Measurements from ENCODE around the gene WDR7. TPM values are rescaled to one million over a fixed set of nuclear protein-coding genes. Genes with fewer than 3 reads are reported as not detected.
A peak's percentile ranks its signal among the peaks of the same experiment; 100 is the strongest.
"Not testable (repeated sequence)": the region's sequence is repeated elsewhere in the genome, so short reads cannot be mapped to it uniquely, and the experiment has no call there.

The WDR7 gene
- total and polyA plus RNA-seq, 4 donors: 3.7 to 42.7 (median 19.0) TPM

GRCh38 chr18:56649996-56650395 is 1.2 kb upstream of the WDR7 start:
- Histone ChIP-seq H3K4me1 (ENCODE audit: control insufficient read depth in 5 of 5, insufficient read depth in 5 of 5, low read length in 5 of 5) (peaks cover 0 to 9% (median 3%) of the 10 kb centered on the region in 5 donors), H3K9ac (ENCODE audit: insufficient read depth in 1 of 2, low read length in 2 of 2) (no peak overlapping the region), H3K27ac (ENCODE audit: low read depth in 1 of 2, low read length in 1 of 2) (no peak overlapping the region), H3K9me3 (ENCODE audit: control insufficient read depth in 4 of 4, insufficient read depth in 3 of 4, low read length in 3 of 4) (no peaks in the 10 kb centered on the region), H3K27me3 (ENCODE audit: control insufficient read depth in 3 of 3, insufficient read depth in 3 of 3, low read length in 2 of 3) (no peaks in the 10 kb centered on the region), H3K4me3 (no peak overlapping the region), H3K36me3 (ENCODE audit: control insufficient read depth in 4 of 4, insufficient read depth in 4 of 4, low read length in 4 of 4) (peaks cover 0 to 2% (median 0%) of the 10 kb centered on the region in 4 donors)
- ATAC-seq (ENCODE audit: insufficient read depth, low FRiP score): no peak
- DNase-seq: no peak
- 93 to 98% methylated on average over 1 of the region's 1 CpG for WGBS, 2 donors
- no peak for TF ChIP-seq CTCF (IDR thresholded peaks at IDR 0.05; ENCODE audit: control extremely low read depth, extremely low read depth)

- 9 to 11% methylated on average over 5 of the region's 5 CpGs for WGBS, 2 donors
- DNase-seq (no peak), ATAC-seq (ENCODE audit: insufficient read depth, low FRiP score) (no peak)
- peak overlapping the region; percentile 37 to 80 for H3K9ac ChIP-seq (ENCODE audit: insufficient read depth in 1 of 2, low read length in 2 of 2)
- H3K36me3 ChIP-seq (ENCODE audit: control insufficient read depth in 4 of 4, insufficient read depth in 4 of 4, low read length in 4 of 4): peaks cover 0 to 2% (median 0%) of the 10 kb centered on the region in 4 donors
- H3K27me3 ChIP-seq (ENCODE audit: control insufficient read depth in 3 of 3, insufficient read depth in 3 of 3, low read length in 2 of 3): no peaks in the 10 kb centered on the region
- H3K4me3 ChIP-seq: peak overlapping the region; percentile 86
- TF ChIP-seq CTCF (IDR thresholded peaks at IDR 0.05; ENCODE audit: control extremely low read depth, extremely low read depth): no peak
- H3K4me1 ChIP-seq (ENCODE audit: control insufficient read depth in 5 of 5, insufficient read depth in 5 of 5, low read length in 5 of 5): peaks cover 0 to 9% (median 3%) of the 10 kb centered on the region in 5 donors
- H3K9me3 ChIP-seq (ENCODE audit: control insufficient read depth in 4 of 4, insufficient read depth in 3 of 4, low read length in 3 of 4): no peaks in the 10 kb centered on the region
- H3K27ac ChIP-seq (ENCODE audit: low read depth in 1 of 2, low read length in 1 of 2): peak overlapping the region; percentile 85 to 93
Observed at GRCh38 chr18:56651771-56652092, 573 bp downstream of the WDR7 start.

- Histone ChIP-seq H3K27ac (ENCODE audit: low read depth in 1 of 2, low read length in 1 of 2) (no peak overlapping the region), H3K9me3 (ENCODE audit: control insufficient read depth in 4 of 4, insufficient read depth in 3 of 4, low read length in 3 of 4) (no peaks in the 10 kb centered on the region), H3K27me3 (ENCODE audit: control insufficient read depth in 3 of 3, insufficient read depth in 3 of 3, low read length in 2 of 3) (no peaks in the 10 kb centered on the region), H3K4me1 (ENCODE audit: control insufficient read depth in 5 of 5, insufficient read depth in 5 of 5, low read length in 5 of 5) (peaks cover 0 to 9% (median 3%) of the 10 kb centered on the region in 5 donors), H3K9ac (ENCODE audit: insufficient read depth in 1 of 2, low read length in 2 of 2) (no peak overlapping the region), H3K4me3 (no peak overlapping the region), H3K36me3 (ENCODE audit: control insufficient read depth in 4 of 4, insufficient read depth in 4 of 4, low read length in 4 of 4) (peaks cover 0 to 2% (median 0%) of the 10 kb centered on the region in 4 donors)
- DNase-seq (no peak), ATAC-seq (ENCODE audit: insufficient read depth, low FRiP score) (no peak)
- 40 to 65% methylated on average over 4 of the region's 4 CpGs for WGBS, 2 donors
- TF ChIP-seq CTCF (IDR thresholded peaks at IDR 0.05; ENCODE audit: control extremely low read depth, extremely low read depth): no peak
Observed at GRCh38 chr18:56652802-56653201, 1.6 kb downstream of the WDR7 start.

- not testable (repeated sequence) for H3K9ac ChIP-seq (ENCODE audit: insufficient read depth in 1 of 2, low read length in 2 of 2); ATAC-seq (ENCODE audit: insufficient read depth, low FRiP score); H3K27ac ChIP-seq (ENCODE audit: low read depth in 1 of 2, low read length in 1 of 2); H3K9me3 ChIP-seq (ENCODE audit: control insufficient read depth in 4 of 4, insufficient read depth in 3 of 4, low read length in 3 of 4); H3K4me3 ChIP-seq; H3K27me3 ChIP-seq (ENCODE audit: control insufficient read depth in 3 of 3, insufficient read depth in 3 of 3, low read length in 2 of 3); H3K4me1 ChIP-seq (ENCODE audit: control insufficient read depth in 5 of 5, insufficient read depth in 5 of 5, low read length in 5 of 5); DNase-seq; H3K36me3 ChIP-seq (ENCODE audit: control insufficient read depth in 4 of 4, insufficient read depth in 4 of 4, low read length in 4 of 4)
- 97 to 99% methylated on average over 7 of the region's 7 CpGs for whole genome bisulfite sequencing, 2 donors
Observed at GRCh38 chr18:56654280-56654679, 3.1 kb downstream of the WDR7 start.

Data from lung (tissue), 12 donors.